ENCODE results near the gene KCTD4.

Gene KCTD4

DNA sequence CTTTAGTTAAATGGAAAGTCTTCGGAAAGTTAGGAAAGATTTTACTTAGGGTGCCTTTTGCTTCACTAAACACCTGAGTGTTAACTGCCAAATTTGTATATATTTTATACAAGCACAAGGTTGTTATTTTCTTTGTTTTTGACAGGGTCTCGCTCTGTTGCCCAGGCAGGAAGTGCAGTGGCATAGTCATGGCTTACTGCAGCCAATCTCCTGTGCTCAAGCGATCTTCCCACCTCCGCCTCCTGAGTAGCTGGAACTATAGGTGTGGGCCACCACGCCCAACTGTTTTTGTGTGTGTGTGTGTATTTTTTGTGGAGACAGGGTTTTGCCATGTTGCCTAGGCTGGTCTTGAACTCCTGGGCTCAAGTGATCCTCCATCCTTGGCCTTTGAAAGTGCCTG, 16.2 kb downstream of the KCTD4 start:
- no peak overlapping the region for H3K4me3 ChIP-seq (ENCODE audit: low read depth, low read length)
- no peak for DNase-seq (ENCODE audit: low read depth)

DNA sequence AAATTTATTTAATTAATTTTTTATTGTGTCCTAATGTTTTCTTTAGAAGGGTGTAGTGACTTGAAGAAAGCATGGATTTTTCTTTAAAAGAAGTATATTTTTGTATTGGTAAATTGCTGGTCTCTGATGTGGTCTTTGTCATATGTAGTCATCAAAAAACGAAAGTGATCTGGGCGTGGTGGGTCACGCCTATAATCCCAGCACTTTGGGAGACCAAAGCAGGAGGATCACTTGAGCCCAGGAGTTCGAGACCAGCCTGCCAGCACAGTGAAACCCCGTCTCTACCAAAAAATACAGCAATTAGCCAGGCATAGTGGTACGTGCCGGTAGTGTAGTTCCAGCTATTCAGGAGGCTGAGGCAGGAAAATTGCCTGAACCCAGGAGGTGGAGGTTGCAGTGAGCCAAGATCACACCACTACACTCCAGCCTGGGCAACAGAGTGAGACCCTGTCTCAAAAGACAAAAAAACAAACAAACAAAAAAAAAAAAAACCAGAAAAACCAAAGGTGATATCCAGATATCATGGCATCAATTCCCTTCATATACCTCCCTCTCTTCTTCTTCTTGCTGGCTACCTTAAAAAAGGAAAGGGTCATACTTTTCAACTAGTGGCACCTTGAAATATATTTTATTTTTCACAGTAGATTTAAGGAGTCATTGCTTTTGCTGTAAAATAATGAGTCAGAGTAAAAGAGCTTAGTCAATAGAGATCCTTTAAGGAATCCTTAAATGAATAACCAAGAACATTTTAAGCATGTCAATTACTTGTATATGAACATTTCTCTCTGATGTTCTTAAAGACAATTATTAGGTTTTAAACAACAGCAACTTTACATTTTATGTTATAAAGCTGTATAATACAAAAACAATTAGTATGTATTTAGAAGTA, 19.9 kb downstream of the KCTD4 start:
- no peak for DNase-seq (ENCODE audit: low read depth)
- H3K4me3 ChIP-seq (ENCODE audit: low read depth, low read length) = no peak overlapping the region

DNA sequence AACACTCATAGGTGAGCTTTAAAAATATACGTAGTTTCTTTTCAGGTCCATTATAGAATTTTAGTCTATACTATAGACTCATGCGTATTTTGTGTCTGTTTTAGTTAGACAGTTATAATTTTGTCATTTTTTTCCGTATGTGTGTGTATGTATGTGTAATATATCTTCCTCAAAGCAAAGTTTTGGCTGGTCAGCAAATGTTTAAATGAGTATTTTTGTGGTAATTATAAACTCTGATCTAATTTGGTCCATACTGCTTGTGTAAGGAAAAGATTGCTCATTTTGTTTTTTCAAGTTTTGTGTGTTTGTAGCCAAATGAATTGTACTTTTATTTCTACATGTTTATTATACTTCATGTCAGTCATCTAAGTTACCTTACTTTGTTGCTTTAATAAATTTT, 20.5 kb downstream of the KCTD4 start:
- H3K4me3 ChIP-seq (ENCODE audit: low read depth, low read length) = no peak overlapping the region
- DNase-seq (ENCODE audit: low read depth) = no peak

DNA sequence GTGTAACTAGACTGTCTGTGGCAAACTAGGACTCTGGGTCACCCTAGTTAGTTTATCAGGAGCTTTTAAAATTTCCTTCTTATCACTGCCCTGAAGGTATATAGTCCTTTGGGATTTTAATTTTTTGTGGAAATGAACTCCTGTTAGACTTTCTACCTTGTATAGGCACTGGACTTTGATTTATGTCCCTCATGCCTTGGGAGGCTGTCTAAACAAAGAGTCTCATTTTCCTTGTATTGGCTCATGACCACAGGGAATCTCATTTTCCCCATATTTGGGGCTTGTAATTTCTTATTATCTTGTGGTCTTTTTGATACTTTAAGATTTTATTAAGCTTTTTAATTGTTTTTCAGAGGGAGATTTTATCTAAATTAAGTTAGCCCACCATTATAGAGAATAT, 21.4 kb downstream of the KCTD4 start:
- DNase-seq (ENCODE audit: low read depth) = no peak
- H3K4me3 ChIP-seq (ENCODE audit: low read depth, low read length) = no peak overlapping the region

GRCh38 chr13:45178349-45179162, 22.3 kb downstream of the KCTD4 start:
- DNase-seq (ENCODE audit: low read depth) = peak; percentile 86
- H3K4me3 ChIP-seq (ENCODE audit: low read depth, low read length) = peak overlapping the region; percentile 6

- H3K4me3 ChIP-seq (ENCODE audit: low read depth, low read length) = no peak overlapping the region
- DNase-seq (ENCODE audit: low read depth) = no peak
Observed at GRCh38 chr13:45174478-45174877, 26.4 kb downstream of the KCTD4 start.

GRCh38 chr13:45168555-45168930, 32.3 kb downstream of the KCTD4 start:
- H3K4me3 ChIP-seq (ENCODE audit: low read depth, low read length) = no peak overlapping the region
- DNase-seq (ENCODE audit: low read depth) = no peak

- no peak overlapping the region for H3K4me3 ChIP-seq (ENCODE audit: low read depth, low read length)
- no peak for DNase-seq (ENCODE audit: low read depth)
Observed at GRCh38 chr13:45167611-45168554, 33.0 kb downstream of the KCTD4 start.

GRCh38 chr13:45166858-45167257, 34.0 kb downstream of the KCTD4 start:
- H3K4me3 ChIP-seq (ENCODE audit: low read depth, low read length) = no peak overlapping the region

GRCh38 chr13:45162821-45163220, 38.0 kb downstream of the KCTD4 start:
- peak; percentile 80 for DNase-seq (ENCODE audit: low read depth)
- no peak overlapping the region for H3K4me3 ChIP-seq (ENCODE audit: low read depth, low read length)

More at GRCh38 chr13:45166858-45167257, 34.0 kb downstream of the KCTD4 start:
- no peak for DNase-seq (ENCODE audit: low read depth)

DNA sequence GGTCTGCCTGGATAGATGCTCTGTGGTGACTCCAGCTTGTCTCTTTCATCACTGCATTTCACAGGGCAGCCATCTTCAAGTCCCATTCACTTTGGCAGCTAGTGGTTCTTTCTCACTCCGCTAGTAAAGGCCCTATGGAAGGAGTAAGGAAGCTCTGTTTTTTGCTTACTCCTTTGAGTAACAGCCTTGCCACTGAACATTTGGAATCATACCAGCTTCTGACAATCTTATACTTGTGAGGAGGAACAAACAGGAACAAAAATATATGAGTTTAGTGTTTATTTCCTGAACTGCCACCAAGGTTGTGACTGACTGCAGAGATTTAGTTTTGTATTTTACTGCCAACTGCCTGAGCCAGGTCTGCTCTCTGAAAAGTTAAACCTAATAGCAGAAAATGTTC, 38.7 kb downstream of the KCTD4 start:
- DNase-seq (ENCODE audit: low read depth) = no peak
- no peak overlapping the region for H3K4me3 ChIP-seq (ENCODE audit: low read depth, low read length)

GRCh38 chr13:45156565-45157361, 44.1 kb downstream of the KCTD4 start:
- no peak overlapping the region for H3K4me3 ChIP-seq (ENCODE audit: low read depth, low read length)
- no peak for DNase-seq (ENCODE audit: low read depth)

DNA sequence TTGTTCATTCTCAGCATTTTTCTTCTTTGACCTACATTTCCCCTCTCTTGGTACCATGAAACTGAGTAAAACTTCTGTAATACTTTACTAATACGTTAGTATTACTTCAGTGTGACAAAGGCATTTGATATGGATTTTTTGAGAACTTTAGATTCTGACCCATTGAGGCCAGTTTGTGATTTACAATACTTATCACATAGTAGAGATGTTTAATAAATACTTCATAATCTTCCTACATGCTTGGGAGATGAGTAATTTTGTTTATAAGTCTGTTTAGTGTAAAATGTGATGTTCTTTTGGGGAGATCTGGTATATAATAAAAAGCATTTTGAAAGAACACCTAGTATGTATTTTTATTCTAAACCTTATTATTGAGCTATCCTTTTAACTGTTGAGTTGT, 50.9 kb downstream of the KCTD4 start:
- H3K4me3 ChIP-seq (ENCODE audit: low read depth, low read length) = no peak overlapping the region

GRCh38 chr13:45143346-45143751, 57.5 kb downstream of the KCTD4 start:
- no peak overlapping the region for H3K4me3 ChIP-seq (ENCODE audit: low read depth, low read length)
- no peak for DNase-seq (ENCODE audit: low read depth)

More for the DNA sequence above, 50.9 kb downstream of the KCTD4 start:
- DNase-seq (ENCODE audit: low read depth) = no peak

All from skeletal muscle cell (primary cell).